Ishikawa (cell line): ENCODE measurements around the gene FAM168A.

ENCODE experiments used
- CEBPB ChIP-seq: IDR thresholded peaks from 2 replicates; pipeline ENCODE4 v1.6.1; 2012
- EGR1 ChIP-seq: IDR thresholded peaks from 2 replicates; pipeline ENCODE4 v1.6.1; 2012
- EP300 ChIP-seq: IDR thresholded peaks from 2 replicates; pipeline ENCODE4 v1.6.1; 2012; ENCODE audit warnings: borderline replicate concordance
- MAX ChIP-seq: IDR thresholded peaks from 2 replicates; pipeline ENCODE4 v1.6.1; 2012
- RAD21 ChIP-seq: IDR thresholded peaks from 2 replicates; pipeline ENCODE4 v1.6.1; 2012; ENCODE audit warnings: low read depth
- REST ChIP-seq: IDR thresholded peaks from 2 replicates; pipeline ENCODE4 v1.6.1; 2012; ENCODE audit warnings: low read depth, mild to moderate bottlenecking
- TAF1 ChIP-seq: IDR thresholded peaks from 2 replicates; pipeline ENCODE4 v1.6.1; 2012; ENCODE audit warnings: low read depth, mild to moderate bottlenecking
- USF1 ChIP-seq: IDR thresholded peaks from 2 replicates; pipeline ENCODE4 v1.6.1; 2012
- ZBTB7A ChIP-seq: IDR thresholded peaks from 2 replicates; pipeline ENCODE4 v1.6.1; 2012; ENCODE audit warnings: low read depth

GRCh38 chr11:73525611-73526010, 72.3 kb downstream of the FAM168A start:
- no peak for TF ChIP-seq REST
- no peak for TF ChIP-seq RAD21
- TF ChIP-seq EP300 = no peak
- no peak for TF ChIP-seq ZBTB7A
- no peak for TF ChIP-seq MAX
- no peak for TF ChIP-seq EGR1
- TF ChIP-seq CEBPB = no peak
- no peak for TF ChIP-seq USF1
- no peak for TF ChIP-seq TAF1
